22Rv1 (cell line): ENCODE measurements around the gene ADRA1B.

Experiments
- CTCF ChIP-seq: fragments of 450-650 bp; IDR thresholded peaks from 2 replicates; pipeline ENCODE4 v1.5.1; 2017; ENCODE audit warnings: mild to moderate bottlenecking
- ZFX ChIP-seq: fragments of 450-650 bp; IDR thresholded peaks from 2 replicates; pipeline ENCODE4 v1.6.1; 2017; ENCODE audit warnings: antibody characterized with exemption, borderline replicate concordance

GRCh38 chr5:159971931-159972461, 55.7 kb downstream of the ADRA1B start:
- TF ChIP-seq CTCF (no peak), ZFX (no peak)
